Measurements from ENCODE around the gene EPHB6.

Gene EPHB6

GRCh38 chr7:142910481-142910880, 55.6 kb downstream of the EPHB6 start:
- no peaks in the 10 kb centered on the region for H3K9me3 ChIP-seq
- H3K4me1 ChIP-seq = no peaks in the 10 kb centered on the region
- peaks cover 0 to 12% of the 10 kb centered on the region in 2 donors for H3K27me3 ChIP-seq
- no peaks in the 10 kb centered on the region for H3K36me3 ChIP-seq
- TF ChIP-seq CTCF (IDR thresholded peaks at IDR 0.05) = no peak
- no peak for DNase-seq
- no peak overlapping the region for H3K4me3 ChIP-seq
- intact Hi-C loops (cut with DNase I; ENCODE audit: low total_unique reads) = no loop called here
- no peak overlapping the region for H3K27ac ChIP-seq

- no peak overlapping the region for H3K27ac ChIP-seq
- H3K9me3 ChIP-seq = no peaks in the 10 kb centered on the region
- no peaks in the 10 kb centered on the region for H3K4me1 ChIP-seq
- peaks cover 0 to 13% of the 10 kb centered on the region in 2 donors for H3K27me3 ChIP-seq
- DNase-seq = no peak
- intact Hi-C loops (cut with DNase I; ENCODE audit: low total_unique reads) = no loop called here
- TF ChIP-seq CTCF (IDR thresholded peaks at IDR 0.05) = no peak
- H3K4me3 ChIP-seq = no peak overlapping the region
- H3K36me3 ChIP-seq = no peaks in the 10 kb centered on the region
Measured at GRCh38 chr7:142913051-142913450, 58.2 kb downstream of the EPHB6 start.

- no peak for DNase-seq
- intact Hi-C loops (cut with DNase I; ENCODE audit: low total_unique reads) = no loop called here
- TF ChIP-seq CTCF (IDR thresholded peaks at IDR 0.05) = no peak
- no peak overlapping the region for H3K4me3 ChIP-seq
- H3K36me3 ChIP-seq = no peaks in the 10 kb centered on the region
- no peaks in the 10 kb centered on the region for H3K9me3 ChIP-seq
- no peak overlapping the region for H3K27ac ChIP-seq
- peaks cover 0 to 12% of the 10 kb centered on the region in 2 donors for H3K27me3 ChIP-seq
- H3K4me1 ChIP-seq = no peaks in the 10 kb centered on the region
Measured at GRCh38 chr7:142913566-142913965, 58.7 kb downstream of the EPHB6 start.

- intact Hi-C loops (cut with DNase I; ENCODE audit: low total_unique reads) = no loop called here
- H3K36me3 ChIP-seq = no peaks in the 10 kb centered on the region
- no peak for DNase-seq
- no peak for TF ChIP-seq CTCF (IDR thresholded peaks at IDR 0.05)
- no peaks in the 10 kb centered on the region for H3K9me3 ChIP-seq
- no peaks in the 10 kb centered on the region for H3K4me1 ChIP-seq
- H3K27ac ChIP-seq = no peak overlapping the region
- H3K27me3 ChIP-seq = peaks cover 0 to 16% of the 10 kb centered on the region in 2 donors
- no peak overlapping the region for H3K4me3 ChIP-seq
Measured at GRCh38 chr7:142914121-142914520, 59.2 kb downstream of the EPHB6 start.

GRCh38 chr7:142915315-142915714, 60.4 kb downstream of the EPHB6 start:
- no peak for DNase-seq
- Histone ChIP-seq H3K9me3 (no peaks in the 10 kb centered on the region), H3K4me1 (no peaks in the 10 kb centered on the region), H3K4me3 (no peak overlapping the region), H3K27me3 (peaks cover 0 to 16% of the 10 kb centered on the region in 2 donors), H3K36me3 (no peaks in the 10 kb centered on the region), H3K27ac (no peak overlapping the region)
- no peak for TF ChIP-seq CTCF (IDR thresholded peaks at IDR 0.05)
- intact Hi-C loops (cut with DNase I; ENCODE audit: low total_unique reads) = no loop called here

- Histone ChIP-seq H3K36me3 (no peaks in the 10 kb centered on the region), H3K4me3 (no peak overlapping the region), H3K4me1 (no peaks in the 10 kb centered on the region), H3K27me3 (peaks cover 0 to 16% of the 10 kb centered on the region in 2 donors), H3K27ac (no peak overlapping the region), H3K9me3 (no peaks in the 10 kb centered on the region)
- intact Hi-C loops (cut with DNase I; ENCODE audit: low total_unique reads) = no loop called here
- TF ChIP-seq CTCF (IDR thresholded peaks at IDR 0.05) = no peak
- DNase-seq = no peak
Measured at GRCh38 chr7:142916508-142916907, 61.6 kb downstream of the EPHB6 start.
